Kidney epithelial cell (primary cell): ENCODE data around the gene WDR12. TPM values are rescaled to one million over a fixed set of nuclear protein-coding genes. Genes with fewer than 3 reads are reported as not detected.
A peak's percentile ranks its signal among the peaks of the same experiment; 100 is the strongest.
"Not testable (repeated sequence)": the region's sequence is repeated elsewhere in the genome, so short reads cannot be mapped to it uniquely, and the experiment has no call there.

Source experiments
- DNase-seq: peaks from one replicate; pipeline ENCODE4 v3.0.0-alpha.2; 2010; ENCODE audit warnings: low read depth
- H3K27me3 ChIP-seq: 2 replicates; pipeline ENCODE4 v1.6.0; 2011; ENCODE audit warnings: low read length; ENCODE audit not compliant: control insufficient read depth, insufficient read depth
- H3K36me3 ChIP-seq: 2 replicates; pipeline ENCODE4 v1.5.1; 2011; ENCODE audit warnings: low read length; ENCODE audit not compliant: control insufficient read depth, insufficient read depth
- H3K4me3 ChIP-seq: 2 replicates; pipeline ENCODE4 v1.5.1; 2011; ENCODE audit warnings: low read depth, mild to moderate bottlenecking, control low read depth, low read length
- CTCF ChIP-seq: IDR thresholded peaks from 2 replicates; pipeline ENCODE4 v1.5.1; 2011; ENCODE audit warnings: mild to moderate bottlenecking, moderate library complexity, low read length, control low read depth, inconsistent platforms; ENCODE audit not compliant: insufficient read depth, poor library complexity, severe bottlenecking
- total RNA-seq: library from RNA; depleted of rRNA; stranded (reverse); fragments of >200 nt; gene quantifications from 2 replicates; pipeline ENCODE4 v1.2.3, GENCODE V29; 2015

WDR12 gene
- total RNA-seq: 17.5 and 28.7 TPM in 2 replicates

GRCh38 chr2:202911512-202912341, at the start of gene WDR12, which contains the start of gene CARF:
TSS of gene WDR12 (minus strand) at chr2:202911673. CDS start at chr2:202911476, 197 bp downstream.
TSS of gene CARF (plus strand) at chr2:202912275. CDS start at chr2:202941903, 29,628 bp downstream.
- DNase-seq: peak; percentile 75
- no peaks in the 10 kb centered on the region for H3K36me3 ChIP-seq
- no peaks in the 10 kb centered on the region for H3K27me3 ChIP-seq
- H3K4me3 ChIP-seq: peak within 1 kb of the TSS; percentile 61
- no peak for TF ChIP-seq CTCF

GRCh38 chr2:202960524-202960923, 49.1 kb upstream of the WDR12 start:
- Histone ChIP-seq H3K27me3 (no peaks in the 10 kb centered on the region), H3K4me3 (no peak overlapping the region), H3K36me3 (no peaks in the 10 kb centered on the region)
- no peak for TF ChIP-seq CTCF
- no peak for DNase-seq

GRCh38 chr2:202950592-202950991, 39.1 kb upstream of the WDR12 start:
- no peak for DNase-seq
- H3K36me3 ChIP-seq: no peaks in the 10 kb centered on the region
- TF ChIP-seq CTCF: no peak
- no peaks in the 10 kb centered on the region for H3K27me3 ChIP-seq
- no peak overlapping the region for H3K4me3 ChIP-seq

GRCh38 chr2:202949333-202949732, 37.9 kb upstream of the WDR12 start:
- not testable (repeated sequence) for H3K36me3 ChIP-seq, H3K27me3 ChIP-seq, H3K4me3 ChIP-seq, DNase-seq

DNA sequence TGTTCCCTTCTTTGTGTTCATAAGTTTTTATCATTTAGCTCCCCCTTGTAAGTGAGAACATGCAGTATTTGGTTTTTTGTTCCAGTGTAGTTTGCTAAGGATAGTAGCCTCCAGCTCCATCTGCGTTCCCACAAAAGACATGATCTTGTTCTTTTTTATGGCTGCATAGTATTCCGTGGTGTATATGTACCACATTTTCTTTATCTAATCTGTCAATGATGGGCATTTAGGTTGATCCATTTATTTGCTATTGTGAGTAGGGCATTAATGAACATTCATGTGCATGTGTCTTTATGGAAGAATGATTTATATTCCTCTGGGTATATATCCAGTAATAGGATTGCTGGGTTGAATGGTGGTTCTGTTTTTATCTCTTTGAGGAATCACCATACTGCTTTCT, 34.0 kb upstream of the WDR12 start:
- no peaks in the 10 kb centered on the region for H3K27me3 ChIP-seq
- H3K4me3 ChIP-seq: no peak overlapping the region
- DNase-seq: no peak
- TF ChIP-seq CTCF: no peak
- H3K36me3 ChIP-seq: no peaks in the 10 kb centered on the region

- no peak for DNase-seq
- Histone ChIP-seq H3K27me3 (no peaks in the 10 kb centered on the region), H3K36me3 (no peaks in the 10 kb centered on the region), H3K4me3 (no peak overlapping the region)
- TF ChIP-seq CTCF: no peak
Observed at GRCh38 chr2:202944816-202945215, 33.3 kb upstream of the WDR12 start.
